ENCODE data around the gene SMYD3.

DNA sequence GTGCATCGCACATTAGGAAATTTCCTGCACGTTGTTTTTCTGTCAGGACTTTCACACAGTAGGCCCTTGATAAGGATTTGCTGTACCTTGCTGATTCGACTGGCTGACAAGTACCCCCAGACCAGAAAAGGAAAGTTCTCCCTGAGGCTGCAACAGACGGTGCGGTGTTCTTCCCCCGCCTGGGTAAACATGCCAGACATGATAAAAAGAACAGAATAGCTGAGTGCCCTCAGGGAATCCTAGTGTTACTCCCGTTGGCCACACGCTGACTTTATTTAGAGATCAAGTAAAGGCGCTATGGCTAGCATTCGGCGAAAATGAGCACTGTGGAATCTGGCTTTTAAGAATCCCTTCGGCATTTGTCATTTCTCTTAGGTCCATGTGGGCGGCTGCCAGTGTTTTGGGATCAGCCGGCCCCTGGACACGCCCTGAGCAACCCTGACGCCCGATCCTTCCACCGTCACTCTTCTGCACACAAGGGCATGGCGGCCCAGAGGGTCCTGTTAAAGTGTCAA is 744.6 kb downstream of the SMYD3 start:
- TF ChIP-seq POLR2AphosphoS5 (IDR thresholded peaks at IDR 0.05; ENCODE audit: low read depth, low read length) (no peak), TAF1 (IDR thresholded peaks at IDR 0.05; ENCODE audit: borderline replicate concordance, insufficient read depth, low read length) (no peak), FOXP2 (optimal IDR thresholded peaks at IDR 0.05; ENCODE audit: borderline replicate concordance, extremely low read depth, extremely low read length, insufficient read depth) (no peak)
- TF ChIP-seq, protein P1, sequence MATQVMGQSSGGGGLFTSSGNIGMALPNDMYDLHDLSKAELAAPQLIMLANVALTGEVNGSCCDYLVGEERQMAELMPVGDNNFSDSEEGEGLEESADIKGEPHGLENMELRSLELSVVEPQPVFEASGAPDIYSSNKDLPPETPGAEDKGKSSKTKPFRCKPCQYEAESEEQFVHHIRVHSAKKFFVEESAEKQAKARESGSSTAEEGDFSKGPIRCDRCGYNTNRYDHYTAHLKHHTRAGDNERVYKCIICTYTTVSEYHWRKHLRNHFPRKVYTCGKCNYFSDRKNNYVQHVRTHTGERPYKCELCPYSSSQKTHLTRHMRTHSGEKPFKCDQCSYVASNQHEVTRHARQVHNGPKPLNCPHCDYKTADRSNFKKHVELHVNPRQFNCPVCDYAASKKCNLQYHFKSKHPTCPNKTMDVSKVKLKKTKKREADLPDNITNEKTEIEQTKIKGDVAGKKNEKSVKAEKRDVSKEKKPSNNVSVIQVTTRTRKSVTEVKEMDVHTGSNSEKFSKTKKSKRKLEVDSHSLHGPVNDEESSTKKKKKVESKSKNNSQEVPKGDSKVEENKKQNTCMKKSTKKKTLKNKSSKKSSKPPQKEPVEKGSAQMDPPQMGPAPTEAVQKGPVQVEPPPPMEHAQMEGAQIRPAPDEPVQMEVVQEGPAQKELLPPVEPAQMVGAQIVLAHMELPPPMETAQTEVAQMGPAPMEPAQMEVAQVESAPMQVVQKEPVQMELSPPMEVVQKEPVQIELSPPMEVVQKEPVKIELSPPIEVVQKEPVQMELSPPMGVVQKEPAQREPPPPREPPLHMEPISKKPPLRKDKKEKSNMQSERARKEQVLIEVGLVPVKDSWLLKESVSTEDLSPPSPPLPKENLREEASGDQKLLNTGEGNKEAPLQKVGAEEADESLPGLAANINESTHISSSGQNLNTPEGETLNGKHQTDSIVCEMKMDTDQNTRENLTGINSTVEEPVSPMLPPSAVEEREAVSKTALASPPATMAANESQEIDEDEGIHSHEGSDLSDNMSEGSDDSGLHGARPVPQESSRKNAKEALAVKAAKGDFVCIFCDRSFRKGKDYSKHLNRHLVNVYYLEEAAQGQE (IDR thresholded peaks at IDR 0.05; ENCODE audit: insufficient read depth in 1 of 2, low read depth in 2 of 2, low read length in 2 of 2): no peak
